ENCODE data around the gene CAPN9.
"Not testable (repeated sequence)": the region's sequence is repeated elsewhere in the genome, so short reads cannot be mapped to it uniquely, and the experiment has no call there.

Gene CAPN9

GRCh38 chr1:230757856-230758708 is 10.9 kb downstream of the CAPN9 start:
- Histone ChIP-seq H3K9me3 (ENCODE audit: low read depth, low read length) (no peaks in the 10 kb centered on the region), H3K27ac (no peak overlapping the region), H3K36me3 (ENCODE audit: insufficient read depth, low read length) (no peaks in the 10 kb centered on the region), H3K9ac (ENCODE audit: insufficient read length) (no peak overlapping the region), H3K4me3 (no peak overlapping the region)
- TF ChIP-seq POLR2AphosphoS5 (IDR thresholded peaks at IDR 0.05; ENCODE audit: borderline replicate concordance, low read depth, low read length), result no peak
- no peak for TF ChIP-seq EZH2 (IDR thresholded peaks at IDR 0.05)
- TF ChIP-seq FOXP2 (optimal IDR thresholded peaks at IDR 0.05; ENCODE audit: control extremely low read depth, extremely low read length, insufficient read depth), result no peak
- DNase-seq (ENCODE audit: low read depth, low spot score), result no peak

GRCh38 chr1:230758709-230759368 is 11.7 kb downstream of the CAPN9 start:
- 0 out of 2 replicates have a peak overlapping the region, but pooled peaks have one; percentile 19 for H3K27ac ChIP-seq
- no peak for DNase-seq (ENCODE audit: low read depth, low spot score)
- H3K9ac ChIP-seq (ENCODE audit: insufficient read length), result no peak overlapping the region
- no peaks in the 10 kb centered on the region for H3K36me3 ChIP-seq (ENCODE audit: insufficient read depth, low read length)
- H3K9me3 ChIP-seq (ENCODE audit: low read depth, low read length), result no peaks in the 10 kb centered on the region
- TF ChIP-seq EZH2 (IDR thresholded peaks at IDR 0.05) (no peak), POLR2AphosphoS5 (IDR thresholded peaks at IDR 0.05; ENCODE audit: borderline replicate concordance, low read depth, low read length) (no peak), FOXP2 (optimal IDR thresholded peaks at IDR 0.05; ENCODE audit: control extremely low read depth, extremely low read length, insufficient read depth) (no peak)
- H3K4me3 ChIP-seq, result no peak overlapping the region

- Histone ChIP-seq H3K9me3 (ENCODE audit: low read depth, low read length) (no peaks in the 10 kb centered on the region), H3K36me3 (ENCODE audit: insufficient read depth, low read length) (no peaks in the 10 kb centered on the region)
- no peak for TF ChIP-seq FOXP2 (optimal IDR thresholded peaks at IDR 0.05; ENCODE audit: control extremely low read depth, extremely low read length, insufficient read depth)
- no peak for TF ChIP-seq EZH2 (IDR thresholded peaks at IDR 0.05)
- no peak for TF ChIP-seq POLR2AphosphoS5 (IDR thresholded peaks at IDR 0.05; ENCODE audit: borderline replicate concordance, low read depth, low read length)
Measured at GRCh38 chr1:230759369-230760065, 12.3 kb downstream of the CAPN9 start.

GRCh38 chr1:230760360-230760827 is 13.2 kb downstream of the CAPN9 start:
- Histone ChIP-seq H3K27ac (no peak overlapping the region), H3K9me3 (ENCODE audit: low read depth, low read length) (no peaks in the 10 kb centered on the region), H3K9ac (ENCODE audit: insufficient read length) (no peak overlapping the region), H3K4me3 (no peak overlapping the region), H3K36me3 (ENCODE audit: insufficient read depth, low read length) (no peaks in the 10 kb centered on the region)
- TF ChIP-seq POLR2AphosphoS5 (IDR thresholded peaks at IDR 0.05; ENCODE audit: borderline replicate concordance, low read depth, low read length), result no peak
- TF ChIP-seq FOXP2 (optimal IDR thresholded peaks at IDR 0.05; ENCODE audit: control extremely low read depth, extremely low read length, insufficient read depth), result no peak
- TF ChIP-seq EZH2 (IDR thresholded peaks at IDR 0.05), result no peak
- no peak for DNase-seq (ENCODE audit: low read depth, low spot score)

More at GRCh38 chr1:230759369-230760065, 12.3 kb downstream of the CAPN9 start:
- no peak for DNase-seq (ENCODE audit: low read depth, low spot score)
- Histone ChIP-seq H3K4me3 (no peak overlapping the region), H3K27ac (no peak overlapping the region), H3K9ac (ENCODE audit: insufficient read length) (no peak overlapping the region)

- Histone ChIP-seq H3K9me3 (ENCODE audit: low read depth, low read length) (no peaks in the 10 kb centered on the region), H3K9ac (ENCODE audit: insufficient read length) (no peak overlapping the region), H3K27ac (no peak overlapping the region), H3K36me3 (ENCODE audit: insufficient read depth, low read length) (no peaks in the 10 kb centered on the region), H3K4me3 (no peak overlapping the region)
- no peak for TF ChIP-seq FOXP2 (optimal IDR thresholded peaks at IDR 0.05; ENCODE audit: control extremely low read depth, extremely low read length, insufficient read depth)
- no peak for TF ChIP-seq EZH2 (IDR thresholded peaks at IDR 0.05)
- TF ChIP-seq POLR2AphosphoS5 (IDR thresholded peaks at IDR 0.05; ENCODE audit: borderline replicate concordance, low read depth, low read length), result no peak
- DNase-seq (ENCODE audit: low read depth, low spot score), result no peak
Measured at GRCh38 chr1:230761443-230762167, 14.4 kb downstream of the CAPN9 start.

- Histone ChIP-seq H3K9me3 (ENCODE audit: low read depth, low read length) (no peaks in the 10 kb centered on the region), H3K4me3 (no peak overlapping the region), H3K9ac (ENCODE audit: insufficient read length) (no peak overlapping the region), H3K36me3 (ENCODE audit: insufficient read depth, low read length) (no peaks in the 10 kb centered on the region), H3K27ac (no peak overlapping the region)
- no peak for TF ChIP-seq POLR2AphosphoS5 (IDR thresholded peaks at IDR 0.05; ENCODE audit: borderline replicate concordance, low read depth, low read length)
- TF ChIP-seq EZH2 (IDR thresholded peaks at IDR 0.05), result no peak
- DNase-seq (ENCODE audit: low read depth, low spot score), result no peak
Measured at GRCh38 chr1:230763927-230764591, 16.9 kb downstream of the CAPN9 start.

- Histone ChIP-seq H3K4me3 (no peak overlapping the region), H3K9ac (ENCODE audit: insufficient read length) (no peak overlapping the region), H3K9me3 (ENCODE audit: low read depth, low read length) (no peaks in the 10 kb centered on the region), H3K27ac (no peak overlapping the region), H3K36me3 (ENCODE audit: insufficient read depth, low read length) (no peaks in the 10 kb centered on the region)
- TF ChIP-seq FOXP2 (optimal IDR thresholded peaks at IDR 0.05; ENCODE audit: control extremely low read depth, extremely low read length, insufficient read depth), result no peak
- no peak for TF ChIP-seq EZH2 (IDR thresholded peaks at IDR 0.05)
- no peak for TF ChIP-seq POLR2AphosphoS5 (IDR thresholded peaks at IDR 0.05; ENCODE audit: borderline replicate concordance, low read depth, low read length)
- DNase-seq (ENCODE audit: low read depth, low spot score), result no peak
Measured at GRCh38 chr1:230766318-230766717, 19.1 kb downstream of the CAPN9 start.

GRCh38 chr1:230767859-230768612 is 20.8 kb downstream of the CAPN9 start:
- DNase-seq (ENCODE audit: low read depth, low spot score); H3K9me3 ChIP-seq (ENCODE audit: low read depth, low read length); H3K27ac ChIP-seq; H3K9ac ChIP-seq (ENCODE audit: insufficient read length); H3K36me3 ChIP-seq (ENCODE audit: insufficient read depth, low read length); H3K4me3 ChIP-seq: not testable (repeated sequence)

Measured in SK-N-MC (cell line).